ENCODE data around the gene SLC38A5. TPM values are rescaled to one million over a fixed set of nuclear protein-coding genes. Genes with fewer than 3 reads are reported as not detected.

Gene SLC38A5
- total RNA-seq, 4 donors from 2014 or later: 2.5 to 7.9 (median 7.4) TPM

DNA sequence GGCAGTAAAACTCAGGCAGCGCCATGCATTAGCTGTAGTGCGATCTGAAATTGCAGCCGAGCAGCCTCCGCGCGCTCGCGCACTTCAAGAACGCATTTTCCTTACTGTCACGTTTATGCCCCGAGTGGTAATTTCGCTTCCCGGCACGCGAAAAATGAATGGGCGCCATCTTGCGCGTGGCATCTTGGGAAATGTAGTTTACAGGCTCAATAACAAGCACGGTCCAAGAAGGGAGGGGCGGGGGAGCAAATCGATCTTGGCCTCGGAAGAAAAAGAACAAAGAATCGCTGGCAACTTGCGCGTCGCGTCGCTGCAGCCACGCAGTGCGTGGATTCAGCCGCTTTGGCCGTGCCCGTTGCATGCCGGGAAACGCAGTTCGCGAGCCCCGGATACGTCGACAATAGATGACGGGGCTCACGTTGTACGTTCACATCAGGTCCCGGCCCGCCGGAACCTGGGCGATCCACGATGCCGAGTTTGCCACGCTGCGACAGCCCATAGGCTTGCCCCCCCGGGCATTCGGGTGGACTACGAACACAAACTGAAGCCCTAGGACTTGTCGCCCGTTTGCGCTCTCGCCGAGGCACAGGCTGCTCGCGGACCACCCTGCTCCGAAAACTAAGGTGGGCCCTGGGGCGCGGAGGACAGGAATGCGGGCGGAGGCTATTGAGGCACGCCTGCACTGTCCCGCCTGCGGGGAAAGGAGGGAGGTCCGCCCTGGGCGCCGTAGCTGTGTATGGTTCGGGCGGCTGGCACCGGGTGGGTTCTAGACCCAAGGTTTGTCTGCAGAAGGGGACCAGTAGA is 5.9 kb upstream of the SLC38A5 start, which contains the start of gene FTSJ1:
Gene FTSJ1 (plus strand): TSS at position 426 of the 804 bp plus-strand sequence. CDS start 1,849 bp downstream, outside the sequence.
- Histone ChIP-seq H3K36me3 (peaks cover 0 to 11% (median 6%) of the 10 kb centered on the region in 4 donors), H3K27ac (replicated peaks in 1 of 4) (peak within 1 kb of the TSS; percentile 80 to 86 (median 86)), H3K27me3 (no peaks in the 10 kb centered on the region), H3K4me3 (peak within 1 kb of the TSS; percentile 66 to 82 (median 69)), H3K9me3 (no peaks in the 10 kb centered on the region), H3K4me1 (peaks cover 5 to 19% (median 13%) of the 10 kb centered on the region in 4 donors)
- intact Hi-C loops (cut with DNase I): no loop called here
- 48% methylated on average over 64 of the region's 75 CpGs for WGBS
- DNase-seq (ENCODE audit: extremely low spot score): peak; percentile 96
- TF ChIP-seq POLR2AphosphoS5 (IDR thresholded peaks at IDR 0.05) (peak; percentile 83 to 90), POLR2A (IDR thresholded peaks at IDR 0.05; ENCODE audit: low read depth) (no peak)

DNA sequence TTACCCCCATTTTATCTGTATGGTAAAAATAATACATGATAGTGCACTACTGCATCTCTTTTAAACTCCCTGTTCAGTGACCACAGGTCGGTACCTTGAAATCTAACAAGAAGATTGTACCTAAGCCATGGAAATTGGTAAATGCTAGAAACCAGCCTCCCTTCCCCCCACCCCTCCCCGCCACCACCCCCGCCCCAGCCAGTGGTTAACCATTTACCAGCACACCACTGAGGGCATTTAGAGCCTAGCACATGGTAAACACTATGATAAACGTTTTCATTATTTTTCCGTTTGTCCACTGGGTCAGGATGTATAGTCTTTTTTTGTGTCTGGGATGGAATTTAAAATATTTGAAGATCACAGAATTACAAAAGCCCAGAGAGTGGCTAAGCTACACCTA is 5.2 kb upstream of the SLC38A5 start:
- Histone ChIP-seq H3K9me3 (no peaks in the 10 kb centered on the region), H3K4me3 (peak overlapping the region; percentile 66 to 82 (median 69)), H3K36me3 (peaks cover 0 to 8% (median 5%) of the 10 kb centered on the region in 4 donors), H3K4me1 (peaks cover 5 to 19% (median 13%) of the 10 kb centered on the region in 4 donors), H3K27me3 (no peaks in the 10 kb centered on the region), H3K27ac (replicated peaks in 1 of 4) (peak overlapping the region; percentile 80 to 86 (median 86))
- TF ChIP-seq, protein P1, sequence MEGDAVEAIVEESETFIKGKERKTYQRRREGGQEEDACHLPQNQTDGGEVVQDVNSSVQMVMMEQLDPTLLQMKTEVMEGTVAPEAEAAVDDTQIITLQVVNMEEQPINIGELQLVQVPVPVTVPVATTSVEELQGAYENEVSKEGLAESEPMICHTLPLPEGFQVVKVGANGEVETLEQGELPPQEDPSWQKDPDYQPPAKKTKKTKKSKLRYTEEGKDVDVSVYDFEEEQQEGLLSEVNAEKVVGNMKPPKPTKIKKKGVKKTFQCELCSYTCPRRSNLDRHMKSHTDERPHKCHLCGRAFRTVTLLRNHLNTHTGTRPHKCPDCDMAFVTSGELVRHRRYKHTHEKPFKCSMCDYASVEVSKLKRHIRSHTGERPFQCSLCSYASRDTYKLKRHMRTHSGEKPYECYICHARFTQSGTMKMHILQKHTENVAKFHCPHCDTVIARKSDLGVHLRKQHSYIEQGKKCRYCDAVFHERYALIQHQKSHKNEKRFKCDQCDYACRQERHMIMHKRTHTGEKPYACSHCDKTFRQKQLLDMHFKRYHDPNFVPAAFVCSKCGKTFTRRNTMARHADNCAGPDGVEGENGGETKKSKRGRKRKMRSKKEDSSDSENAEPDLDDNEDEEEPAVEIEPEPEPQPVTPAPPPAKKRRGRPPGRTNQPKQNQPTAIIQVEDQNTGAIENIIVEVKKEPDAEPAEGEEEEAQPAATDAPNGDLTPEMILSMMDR (IDR thresholded peaks at IDR 0.05): no peak
- TF ChIP-seq EP300 (IDR thresholded peaks at IDR 0.05) (no peak), POLR2A (IDR thresholded peaks at IDR 0.05; ENCODE audit: low read depth) (no peak), POLR2AphosphoS5 (IDR thresholded peaks at IDR 0.05) (no peak)
- no peak for DNase-seq (ENCODE audit: extremely low spot score)
- 28% methylated on average over 5 of the region's 5 CpGs for WGBS
- intact Hi-C loops (cut with DNase I): no loop called here

DNA sequence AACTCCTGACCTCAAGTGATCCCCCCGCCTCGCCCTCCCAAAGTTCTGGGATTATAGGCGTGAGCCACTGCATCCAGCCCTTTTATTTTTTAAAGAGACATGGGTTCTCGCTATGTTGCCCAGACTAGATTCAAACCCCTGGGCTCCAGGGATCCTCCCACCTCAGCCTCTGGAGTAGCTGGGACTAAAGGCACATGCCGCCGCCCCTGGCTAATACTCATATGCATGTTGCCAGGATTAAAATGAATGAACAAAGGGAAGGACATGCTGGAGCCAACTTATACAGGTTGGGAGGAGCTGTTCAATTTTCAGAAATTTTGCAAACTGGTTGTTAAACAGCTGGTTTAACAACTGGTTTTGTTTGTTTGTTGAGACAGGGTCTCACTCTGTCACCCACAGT is 4.5 kb upstream of the SLC38A5 start:
- intact Hi-C loops (cut with DNase I): no loop called here
- WGBS: 84% methylated on average over 6 of the region's 6 CpGs

DNA sequence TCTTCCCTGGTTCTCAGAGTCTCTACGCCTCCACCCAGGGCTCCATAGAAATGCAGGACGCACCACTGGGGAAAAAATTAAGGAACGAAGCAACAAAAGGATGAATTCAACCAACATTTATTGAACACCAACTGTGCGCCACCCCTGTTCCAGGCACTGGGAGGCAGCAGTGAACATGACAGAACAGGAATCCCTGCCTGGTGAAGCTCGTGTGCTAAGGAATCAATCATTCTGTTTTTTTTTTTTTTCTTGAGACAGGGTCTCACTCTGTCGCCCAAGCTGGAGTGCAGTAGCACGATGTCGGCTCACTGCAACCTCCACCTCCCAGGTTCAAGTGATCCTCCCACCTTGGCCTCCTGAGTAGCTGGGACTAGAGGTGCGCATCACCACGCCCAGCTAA is 4.1 kb upstream of the SLC38A5 start:
- Histone ChIP-seq H3K27me3 (no peaks in the 10 kb centered on the region), H3K4me3 (no peak overlapping the region), H3K9me3 (no peaks in the 10 kb centered on the region), H3K4me1 (peaks cover 5 to 21% (median 13%) of the 10 kb centered on the region in 4 donors), H3K36me3 (peaks cover 0 to 8% (median 5%) of the 10 kb centered on the region in 4 donors), H3K27ac (replicated peaks in 1 of 4) (no peak overlapping the region)
- WGBS: 62% methylated on average over 10 of the region's 10 CpGs
- TF ChIP-seq POLR2A (IDR thresholded peaks at IDR 0.05; ENCODE audit: low read depth): no peak
- TF ChIP-seq POLR2AphosphoS5 (IDR thresholded peaks at IDR 0.05): no peak
- TF ChIP-seq, protein P1 (IDR thresholded peaks at IDR 0.05): no peak
- TF ChIP-seq EP300 (IDR thresholded peaks at IDR 0.05): no peak
- no peak for DNase-seq (ENCODE audit: extremely low spot score)
- intact Hi-C loops (cut with DNase I): no loop called here

More for the DNA sequence above, 4.5 kb upstream of the SLC38A5 start:
- no peaks in the 10 kb centered on the region for H3K27me3 ChIP-seq
- H3K9me3 ChIP-seq: no peaks in the 10 kb centered on the region
- TF ChIP-seq POLR2AphosphoS5 (IDR thresholded peaks at IDR 0.05): no peak
- no peak for TF ChIP-seq EP300 (IDR thresholded peaks at IDR 0.05)
- TF ChIP-seq, protein P1 (IDR thresholded peaks at IDR 0.05): no peak
- no peak for TF ChIP-seq POLR2A (IDR thresholded peaks at IDR 0.05; ENCODE audit: low read depth)
- H3K36me3 ChIP-seq: peaks cover 0 to 8% (median 5%) of the 10 kb centered on the region in 4 donors
- H3K4me1 ChIP-seq: peaks cover 5 to 19% (median 13%) of the 10 kb centered on the region in 4 donors
- DNase-seq (ENCODE audit: extremely low spot score): no peak
- no peak overlapping the region for H3K27ac ChIP-seq (replicated peaks in 1 of 4)
- no peak overlapping the region for H3K4me3 ChIP-seq

DNA sequence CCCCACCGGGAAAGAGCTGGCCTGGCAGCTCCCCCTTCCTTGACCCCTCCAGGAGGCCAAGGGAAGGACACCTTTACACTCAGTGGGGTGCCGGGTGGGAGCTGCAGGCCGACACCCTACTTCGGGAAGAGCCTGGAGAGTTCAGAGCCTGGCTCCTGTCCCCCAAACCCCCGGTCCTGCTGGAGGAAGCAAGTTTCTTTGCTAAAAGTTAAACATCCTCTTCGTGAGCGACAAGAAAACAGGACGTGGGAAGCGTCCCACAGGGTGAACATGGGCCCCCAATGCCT is 3.6 kb upstream of the SLC38A5 start:
- H3K9me3 ChIP-seq: no peaks in the 10 kb centered on the region
- intact Hi-C loops (cut with DNase I): no loop called here
- H3K27ac ChIP-seq (replicated peaks in 1 of 4): no peak overlapping the region
- WGBS: 77% methylated on average over 8 of the region's 9 CpGs
- H3K27me3 ChIP-seq: peaks cover 0 to 4% (median 0%) of the 10 kb centered on the region in 4 donors
- DNase-seq (ENCODE audit: extremely low spot score): no peak
- peaks cover 0 to 5% (median 3%) of the 10 kb centered on the region in 4 donors for H3K36me3 ChIP-seq
- peaks cover 5 to 25% (median 17%) of the 10 kb centered on the region in 4 donors for H3K4me1 ChIP-seq
- no peak overlapping the region for H3K4me3 ChIP-seq
- TF ChIP-seq, protein P1 (IDR thresholded peaks at IDR 0.05): no peak
- TF ChIP-seq EP300 (IDR thresholded peaks at IDR 0.05): no peak
- no peak for TF ChIP-seq POLR2AphosphoS5 (IDR thresholded peaks at IDR 0.05)
- TF ChIP-seq POLR2A (IDR thresholded peaks at IDR 0.05; ENCODE audit: low read depth): no peak

All from esophagus muscularis mucosa (tissue), 4 donors.